Fibroblast of pulmonary artery (primary cell): ENCODE data around the gene CPNE5.
A peak's percentile ranks its signal among the peaks of the same experiment; 100 is the strongest.
"Not testable (repeated sequence)": the region's sequence is repeated elsewhere in the genome, so short reads cannot be mapped to it uniquely, and the experiment has no call there.

Experiments
- DNase-seq: peaks from one replicate; pipeline ENCODE4 v3.0.0-alpha.2; 2010; ENCODE audit warnings: low read depth
- H3K4me3 ChIP-seq: replicated peaks from 2 replicates; pipeline ENCODE4 v1.5.1; 2011; ENCODE audit warnings: low read depth, mild to moderate bottlenecking, control low read depth, low read length, moderate library complexity
- CTCF ChIP-seq: IDR thresholded peaks from 2 replicates; pipeline ENCODE4 v1.5.1; 2011; ENCODE audit warnings: mild to moderate bottlenecking, control low read depth, low read length, inconsistent platforms; ENCODE audit errors: missing control alignments

The CPNE5 gene

GRCh38 chr6:36814249-36814648 lies 25.0 kb downstream of the CPNE5 start:
- no peak for DNase-seq
- no peak for TF ChIP-seq CTCF
- H3K4me3 ChIP-seq: no peak overlapping the region

GRCh38 chr6:36813526-36813925 lies 25.7 kb downstream of the CPNE5 start:
- no peak overlapping the region for H3K4me3 ChIP-seq
- DNase-seq: no peak
- no peak for TF ChIP-seq CTCF

GRCh38 chr6:36813047-36813446 lies 26.2 kb downstream of the CPNE5 start:
- not testable (repeated sequence) for H3K4me3 ChIP-seq, DNase-seq

GRCh38 chr6:36809941-36810803 lies 29.1 kb downstream of the CPNE5 start:
- DNase-seq: no peak
- peak; percentile 3 for TF ChIP-seq CTCF
- H3K4me3 ChIP-seq: no peak overlapping the region

- TF ChIP-seq CTCF: no peak
- DNase-seq: no peak
- H3K4me3 ChIP-seq: no peak overlapping the region
Measured at GRCh38 chr6:36809156-36809555, 30.1 kb downstream of the CPNE5 start.

GRCh38 chr6:36808634-36809033 lies 30.6 kb downstream of the CPNE5 start:
- no peak for DNase-seq
- no peak for TF ChIP-seq CTCF
- no peak overlapping the region for H3K4me3 ChIP-seq

GRCh38 chr6:36807750-36808149 lies 31.5 kb downstream of the CPNE5 start:
- no peak overlapping the region for H3K4me3 ChIP-seq
- TF ChIP-seq CTCF: no peak
- no peak for DNase-seq
